ENCODE results near the gene RHOD. TPM values are rescaled to one million over a fixed set of nuclear protein-coding genes. Genes with fewer than 3 reads are reported as not detected.

The RHOD gene
- total and polyA plus RNA-seq, 9 of the 15 experiments (the other 6 are each of a cell fraction or from before 2014, with no cell fraction given): not detected

GRCh38 chr11:67045314-67045713 is 11.3 kb upstream of the RHOD start (continued):
- TF ChIP-seq DACH1 (IDR thresholded peaks at IDR 0.05; ENCODE audit: partially characterized antibody) (no peak), SMARCA5 (IDR thresholded peaks at IDR 0.05) (peak; percentile 88), HINFP (tag; conservative IDR thresholded peaks at IDR 0.05; ENCODE audit: low read depth) (no peak), ZHX1 (conservative IDR thresholded peaks at IDR 0.05; ENCODE audit: low read length) (no peak), CHD1 (IDR thresholded peaks at IDR 0.05; ENCODE audit: low read length) (no peak), GTF2F1 (IDR thresholded peaks at IDR 0.05; ENCODE audit: low read depth, low read length) (no peak), FOXM1 (IDR thresholded peaks at IDR 0.05; ENCODE audit: low read depth) (no peak), FOXM1 (CRISPR knock-in tag; IDR thresholded peaks at IDR 0.05; ENCODE audit: low read depth) (no peak), AFF4 (CRISPR knock-in tag; IDR thresholded peaks at IDR 0.05) (no peak), TBP (optimal IDR thresholded peaks at IDR 0.05; ENCODE audit: low read depth, low read length) (no peak), ZNF592 (IDR thresholded peaks at IDR 0.05) (no peak), ADNP (tag; IDR thresholded peaks at IDR 0.05) (peak; percentile 72; the same call in 1 of the 2 replicates), BHLHE40 (IDR thresholded peaks at IDR 0.05; ENCODE audit: low read length) (peak; percentile 50; the same call in 1 of the 2 replicates), CREB1 (IDR thresholded peaks at IDR 0.05) (no peak), CREB1 (CRISPR knock-in tag; IDR thresholded peaks at IDR 0.05) (peak; percentile 45; the same call in 1 of the 2 replicates)

All from K562 (cell line).